Effector memory CD4-positive, alpha-beta T cell (primary cell): ENCODE results near the gene MVK.

Experiments
- DNase-seq, 3 donors: peaks; one replicate each; pipeline ENCODE4 v3.0.0-alpha.2; 2020
- H3K27ac ChIP-seq: 2 replicates; pipeline ENCODE4 v1.7.0; 2013; ENCODE audit warnings: mild to moderate bottlenecking, low read length, moderate library complexity; ENCODE audit not compliant: insufficient read depth, poor library complexity, severe bottlenecking
- H3K27me3 ChIP-seq: replicated peaks from 2 replicates; pipeline ENCODE4 v1.7.0; 2013; ENCODE audit warnings: mild to moderate bottlenecking, low read length; ENCODE audit not compliant: insufficient read depth, control insufficient read depth, poor library complexity, severe bottlenecking
- H3K36me3 ChIP-seq: 2 replicates; pipeline ENCODE4 v1.7.0; 2013; ENCODE audit warnings: mild to moderate bottlenecking, low read length, moderate library complexity; ENCODE audit not compliant: control insufficient read depth, insufficient read depth
- H3K4me1 ChIP-seq: 2 replicates; pipeline ENCODE4 v1.7.0; 2013; ENCODE audit warnings: low read length, mild to moderate bottlenecking; ENCODE audit not compliant: control insufficient read depth, insufficient read depth, poor library complexity, severe bottlenecking
- H3K4me3 ChIP-seq: 2 replicates; pipeline ENCODE4 v1.7.0; 2013; ENCODE audit warnings: low read length, low read depth, mild to moderate bottlenecking; ENCODE audit not compliant: insufficient read depth, poor library complexity, severe bottlenecking
- H3K9me3 ChIP-seq: 2 replicates; pipeline ENCODE4 v1.7.0; 2013; ENCODE audit warnings: mild to moderate bottlenecking, low read length, moderate library complexity; ENCODE audit not compliant: control insufficient read depth

The MVK gene

DNA sequence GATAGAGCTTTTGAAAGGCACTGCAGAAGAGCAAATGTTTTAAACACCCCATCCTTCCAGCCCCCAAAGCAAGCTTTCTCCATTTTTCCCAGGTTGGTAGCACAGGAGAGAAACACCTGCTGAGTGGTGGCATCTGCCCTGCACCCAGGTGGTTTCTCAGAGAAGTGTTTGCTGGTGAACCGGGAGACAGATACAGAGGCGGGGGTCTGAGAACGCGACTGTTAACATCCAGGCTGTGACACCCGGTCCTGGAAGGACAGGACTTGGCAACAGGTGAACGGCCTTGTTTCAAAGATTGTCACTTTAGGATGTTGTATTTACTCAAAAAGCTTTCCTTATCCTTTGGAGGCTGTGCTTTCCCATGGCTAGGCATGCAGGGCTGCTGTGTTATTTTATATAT, 18.8 kb upstream of the MVK start:
- no peaks in the 10 kb centered on the region for H3K27me3 ChIP-seq
- H3K4me3 ChIP-seq: no peak overlapping the region
- no peaks in the 10 kb centered on the region for H3K4me1 ChIP-seq
- no peak overlapping the region for H3K27ac ChIP-seq
- H3K9me3 ChIP-seq: no peaks in the 10 kb centered on the region
- no peak for DNase-seq
- H3K36me3 ChIP-seq: no peaks in the 10 kb centered on the region

DNA sequence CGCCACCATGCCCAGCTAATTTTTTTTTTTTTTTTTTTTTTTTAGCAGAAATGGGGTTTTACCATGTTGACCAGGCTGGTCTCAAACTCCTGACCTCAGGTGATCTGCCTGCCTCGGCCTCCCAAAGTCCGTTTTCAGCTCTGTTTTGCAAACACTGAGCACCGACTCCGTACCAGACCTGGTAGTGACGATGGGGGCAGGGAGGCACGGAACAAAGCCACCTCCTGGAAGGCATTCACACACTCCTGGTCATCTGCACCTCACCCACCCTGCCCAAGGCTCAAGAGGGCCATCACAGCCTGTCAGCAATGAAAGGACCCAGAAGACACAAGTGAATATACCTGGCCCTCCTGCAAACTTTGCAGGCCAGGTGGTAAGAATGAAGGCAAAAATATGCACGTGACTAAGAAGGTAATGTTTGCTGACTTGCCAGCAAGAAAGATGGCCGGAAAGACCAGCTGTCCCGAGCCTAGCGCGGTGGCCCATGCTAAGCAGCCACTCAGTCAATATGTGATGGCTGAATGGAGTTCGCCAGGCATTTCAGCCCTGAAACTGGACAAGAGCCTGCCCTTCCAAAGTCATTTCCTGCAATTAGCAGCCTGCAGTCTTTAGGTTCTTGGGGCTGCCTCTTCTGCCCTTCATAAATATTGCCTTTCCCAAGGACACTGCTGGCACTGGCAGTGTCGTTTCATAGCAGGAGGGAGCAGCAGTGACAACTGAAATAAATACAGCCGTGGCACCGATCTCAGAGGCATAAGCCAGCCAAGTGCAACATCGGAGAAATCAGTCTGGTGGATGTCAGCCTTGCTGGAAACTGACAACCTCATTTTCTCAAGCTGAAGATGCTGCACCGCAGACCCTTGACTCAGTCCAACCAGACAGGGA, 17.9 kb upstream of the MVK start:
- no peaks in the 10 kb centered on the region for H3K9me3 ChIP-seq
- no peak overlapping the region for H3K27ac ChIP-seq
- no peaks in the 10 kb centered on the region for H3K4me1 ChIP-seq
- no peaks in the 10 kb centered on the region for H3K36me3 ChIP-seq
- no peak for DNase-seq
- H3K27me3 ChIP-seq: no peaks in the 10 kb centered on the region
- H3K4me3 ChIP-seq: no peak overlapping the region

DNA sequence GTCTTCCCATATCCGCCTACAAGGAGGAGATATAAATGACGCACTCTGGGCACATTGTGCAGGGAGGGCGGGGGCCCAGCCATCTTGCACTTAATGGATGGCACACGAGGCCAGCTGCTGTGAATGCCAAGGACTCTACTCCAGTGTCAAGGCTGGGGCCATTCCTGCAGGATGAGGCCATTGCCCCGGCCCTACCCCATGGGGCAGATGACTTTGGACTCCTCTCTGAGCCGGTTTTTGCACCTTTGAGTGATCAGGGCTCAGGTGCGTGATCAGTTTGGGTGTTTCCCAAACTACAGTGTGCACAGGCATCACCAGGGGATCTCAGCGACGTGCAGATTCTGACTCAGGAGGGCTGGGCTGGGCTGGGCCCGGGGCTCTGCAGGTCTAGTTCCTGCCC, 16.4 kb upstream of the MVK start:
- Histone ChIP-seq H3K4me1 (no peaks in the 10 kb centered on the region), H3K9me3 (no peaks in the 10 kb centered on the region), H3K27ac (no peak overlapping the region), H3K4me3 (no peak overlapping the region), H3K27me3 (no peaks in the 10 kb centered on the region), H3K36me3 (no peaks in the 10 kb centered on the region)
- no peak for DNase-seq

DNA sequence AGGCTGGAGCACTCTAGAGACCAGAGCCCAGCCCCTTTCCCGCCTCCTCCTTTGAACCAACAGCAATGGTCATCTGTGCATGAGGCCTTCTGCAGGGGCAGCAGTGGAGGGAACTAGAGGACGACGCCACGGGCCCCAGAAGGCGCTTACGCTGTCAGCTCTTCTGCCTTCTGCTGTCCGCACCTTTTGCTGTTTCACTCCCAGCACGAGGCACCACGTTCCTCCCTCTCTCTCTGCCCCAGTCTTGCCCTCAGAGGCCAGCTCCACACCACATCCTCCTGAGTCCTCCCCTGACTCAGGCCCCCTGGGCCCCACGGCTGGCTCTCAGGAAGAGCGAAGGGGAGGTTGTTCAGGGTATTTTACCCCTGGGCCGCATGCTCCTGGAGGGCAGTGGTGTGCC, 15.8 kb upstream of the MVK start:
- DNase-seq: no peak
- Histone ChIP-seq H3K4me3 (no peak overlapping the region), H3K9me3 (no peaks in the 10 kb centered on the region), H3K27me3 (no peaks in the 10 kb centered on the region), H3K27ac (no peak overlapping the region), H3K36me3 (no peaks in the 10 kb centered on the region), H3K4me1 (no peaks in the 10 kb centered on the region)

DNA sequence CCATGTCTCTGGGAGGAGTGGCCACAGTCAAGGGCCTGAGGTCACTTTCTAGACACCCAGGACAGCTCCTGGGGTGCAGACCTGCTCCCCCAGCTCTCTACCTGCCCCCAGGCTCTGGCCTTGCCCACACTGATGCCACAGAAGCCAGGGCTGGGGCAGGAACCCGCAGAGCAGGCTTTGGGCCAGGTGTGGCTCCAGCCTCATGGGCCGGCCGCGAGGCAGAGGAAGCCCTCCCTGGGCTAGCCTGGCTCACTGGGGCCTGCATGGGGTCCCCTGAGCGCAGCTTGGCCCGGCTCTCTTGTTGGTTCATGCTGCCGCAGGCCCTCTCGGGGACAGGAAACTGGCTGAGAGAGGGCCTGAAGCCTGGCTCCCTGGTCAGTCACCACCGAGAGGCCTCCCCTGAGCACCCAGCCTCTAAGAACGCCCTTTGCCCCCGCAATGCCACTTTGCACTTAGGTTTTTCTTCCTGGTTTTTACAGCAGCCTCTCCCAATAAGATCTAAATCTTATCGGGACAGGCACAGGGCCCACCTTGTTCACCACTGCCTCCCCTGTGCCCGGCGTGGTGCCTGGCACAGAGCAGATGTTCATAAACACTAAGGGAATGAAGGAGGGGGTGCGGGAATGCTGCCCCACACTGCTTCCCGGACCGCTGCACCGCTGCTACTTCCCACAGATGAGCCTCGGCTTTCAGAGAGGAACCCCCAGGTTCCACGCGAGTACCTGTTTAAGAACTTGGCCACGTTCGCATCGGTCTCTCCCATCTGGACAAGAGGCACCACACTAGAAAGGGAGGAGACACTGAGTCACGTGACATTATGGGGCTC, 15.0 kb upstream of the MVK start:
- H3K36me3 ChIP-seq: no peaks in the 10 kb centered on the region
- no peaks in the 10 kb centered on the region for H3K9me3 ChIP-seq
- H3K27me3 ChIP-seq: no peaks in the 10 kb centered on the region
- no peaks in the 10 kb centered on the region for H3K4me1 ChIP-seq
- H3K27ac ChIP-seq: no peak overlapping the region
- DNase-seq: no peak
- H3K4me3 ChIP-seq: no peak overlapping the region

DNA sequence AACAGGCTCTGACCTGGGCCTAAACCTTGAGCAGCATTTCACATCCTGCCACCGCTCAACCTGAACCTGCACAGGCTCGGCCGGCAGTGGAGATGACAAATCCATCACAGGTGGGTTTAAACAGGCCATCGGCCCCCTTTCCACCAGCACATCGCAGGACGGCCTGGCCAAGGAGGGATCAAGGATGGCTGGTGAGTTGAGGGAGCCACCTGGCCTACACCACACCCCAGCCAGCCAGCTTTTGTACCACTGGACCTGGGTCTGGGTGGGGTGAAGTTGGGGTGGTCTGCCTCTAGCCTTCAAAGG, 14.4 kb upstream of the MVK start:
- H3K27me3 ChIP-seq: no peaks in the 10 kb centered on the region
- H3K4me3 ChIP-seq: no peak overlapping the region
- no peaks in the 10 kb centered on the region for H3K36me3 ChIP-seq
- no peaks in the 10 kb centered on the region for H3K4me1 ChIP-seq
- H3K9me3 ChIP-seq: no peaks in the 10 kb centered on the region
- no peak overlapping the region for H3K27ac ChIP-seq
- no peak for DNase-seq

DNA sequence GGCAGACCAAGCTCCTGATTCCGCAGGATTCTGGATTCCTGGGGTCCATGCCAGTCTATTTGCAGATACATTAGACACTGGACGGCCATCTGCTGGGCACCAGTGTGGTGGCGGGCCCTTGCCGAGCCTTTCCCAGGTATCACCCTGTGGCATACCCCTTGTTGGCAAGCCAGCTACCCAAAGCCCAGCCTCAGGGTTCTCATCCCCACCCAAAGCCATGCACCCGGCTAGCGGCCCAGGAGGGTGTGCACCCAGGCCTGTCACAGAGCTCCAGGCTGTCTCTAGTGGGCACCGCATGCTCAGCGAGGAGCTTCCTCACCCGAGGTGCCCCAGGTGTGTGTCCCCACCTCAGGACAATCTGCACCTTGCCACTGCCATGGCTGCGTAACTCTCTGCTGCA, 14.0 kb upstream of the MVK start:
- H3K36me3 ChIP-seq: no peaks in the 10 kb centered on the region

DNA sequence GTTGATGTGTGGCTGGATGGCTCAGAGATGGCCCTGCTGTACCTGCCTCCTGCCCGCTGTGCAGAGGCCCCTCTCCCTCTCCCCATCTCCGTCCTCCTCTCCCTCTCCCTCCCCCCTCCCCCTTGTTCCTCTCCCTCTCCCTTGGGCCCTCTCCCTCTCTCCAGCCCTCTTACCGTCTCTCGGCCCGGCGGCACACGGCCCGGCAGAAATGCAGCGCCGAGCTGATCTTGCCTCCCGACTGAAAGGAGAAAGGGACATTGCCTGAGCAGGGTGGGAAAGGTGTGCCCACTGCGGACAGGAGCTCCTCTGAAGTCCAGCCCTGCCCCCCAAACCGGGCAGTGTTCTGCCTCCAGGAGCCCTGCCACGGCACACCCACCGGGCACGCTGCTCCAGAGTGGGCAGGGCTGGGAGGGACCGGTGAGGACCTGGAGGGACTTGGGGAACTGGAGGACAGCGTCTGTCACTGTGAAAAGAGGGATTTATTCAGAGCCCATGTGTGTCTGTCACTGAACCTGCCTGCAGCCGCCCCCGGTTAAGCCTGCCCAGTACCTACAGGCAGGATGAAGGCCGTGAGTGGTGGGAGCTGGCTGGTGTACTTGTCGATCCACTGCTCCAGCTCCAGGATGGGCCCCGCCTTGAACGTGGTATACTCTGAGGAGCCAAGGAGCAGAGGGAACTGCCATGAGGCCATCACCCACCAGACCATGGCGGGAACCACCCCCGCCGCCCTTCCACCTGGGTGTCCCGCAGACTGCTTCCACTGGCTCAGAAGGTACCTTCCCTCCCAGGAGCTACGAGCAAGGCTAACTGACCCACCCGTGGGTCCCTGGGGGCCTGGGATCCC, 12.5 kb upstream of the MVK start:
- Histone ChIP-seq H3K27me3 (no peaks in the 10 kb centered on the region), H3K36me3 (peaks cover 4% of the 10 kb centered on the region), H3K9me3 (no peaks in the 10 kb centered on the region), H3K27ac (no peak overlapping the region), H3K4me3 (no peak overlapping the region), H3K4me1 (no peaks in the 10 kb centered on the region)
- no peak for DNase-seq

More for the DNA sequence above, 14.0 kb upstream of the MVK start:
- Histone ChIP-seq H3K27me3 (no peaks in the 10 kb centered on the region), H3K4me3 (no peak overlapping the region), H3K27ac (no peak overlapping the region), H3K9me3 (no peaks in the 10 kb centered on the region), H3K4me1 (no peaks in the 10 kb centered on the region)
- no peak for DNase-seq

DNA sequence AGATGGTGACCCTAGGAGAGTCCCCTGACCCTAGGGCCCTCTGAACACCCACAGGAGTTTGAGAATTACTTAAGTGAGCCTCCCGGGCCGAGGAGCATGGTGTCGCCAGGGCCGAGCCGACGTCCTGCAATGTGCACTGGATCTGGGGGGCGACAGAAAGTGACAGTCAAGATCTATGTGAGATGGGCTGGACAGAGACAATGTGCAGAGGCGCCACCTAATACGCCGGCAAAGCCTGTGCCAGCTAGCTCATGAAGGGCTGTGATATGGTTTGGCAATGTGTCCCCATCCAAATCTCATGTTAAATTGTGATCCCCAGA, 11.9 kb upstream of the MVK start:
- no peak overlapping the region for H3K27ac ChIP-seq
- H3K36me3 ChIP-seq: peaks cover 8% of the 10 kb centered on the region
- H3K4me1 ChIP-seq: no peaks in the 10 kb centered on the region
- H3K27me3 ChIP-seq: no peaks in the 10 kb centered on the region
- no peak overlapping the region for H3K4me3 ChIP-seq
- no peak for DNase-seq
- no peaks in the 10 kb centered on the region for H3K9me3 ChIP-seq

DNA sequence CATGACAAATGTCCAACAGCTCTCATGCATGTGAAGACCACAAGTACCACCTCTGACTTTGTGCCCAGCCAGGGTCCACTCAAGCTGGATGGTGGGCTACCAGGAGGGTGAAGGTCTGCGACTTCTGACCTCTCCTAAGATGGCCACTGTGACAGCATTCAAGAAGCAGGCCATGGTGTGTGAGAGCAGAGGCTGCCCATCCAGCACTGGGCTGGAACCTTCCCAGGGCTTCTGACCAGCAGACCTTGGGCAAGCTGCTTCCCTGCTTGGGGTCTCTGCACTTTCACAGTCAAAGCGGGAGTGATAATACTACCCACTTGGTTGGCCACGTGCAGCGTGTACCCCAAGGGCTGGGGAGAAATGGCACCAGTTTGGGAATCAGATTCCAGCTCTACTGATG, 10.7 kb upstream of the MVK start:
- H3K27ac ChIP-seq: no peak overlapping the region
- H3K9me3 ChIP-seq: no peaks in the 10 kb centered on the region
- no peaks in the 10 kb centered on the region for H3K4me1 ChIP-seq
- DNase-seq: no peak
- no peak overlapping the region for H3K4me3 ChIP-seq
- H3K36me3 ChIP-seq: peaks cover 15% of the 10 kb centered on the region
- no peaks in the 10 kb centered on the region for H3K27me3 ChIP-seq
